Esophagus squamous epithelium (tissue), 5 donors: ENCODE results near the gene LDAF1. TPM values are rescaled to one million over a fixed set of nuclear protein-coding genes. Genes with fewer than 3 reads are reported as not detected.

Experiments
- DNase-seq: peaks from one replicate; lab custom pipeline; 2025; lab: John Stamatoyannopoulos, UW
- H3K27ac ChIP-seq, 4 donors: fragments of 200-600 bp; sonication (generic); one replicate each; pipeline ENCODE4 v1.5.1; 2016 to 2019; ENCODE audit warnings: mild to moderate bottlenecking in 1 of 4
- H3K27me3 ChIP-seq, 4 donors: fragments of 200-600 bp; sonication (generic); 1 replicate in 3 of 4; 2 replicates in 1 of 4; pipeline versions ENCODE4 v1.5.1 to v1.6.0; 2017 to 2021; ENCODE audit warnings: antibody characterized with exemption in 1 of 4
- H3K36me3 ChIP-seq, 3 donors: fragments of 200-600 bp; sonication (generic); one replicate each; pipeline ENCODE4 v1.5.1; 2016 to 2019
- H3K4me1 ChIP-seq, 3 donors: fragments of 200-600 bp; sonication (generic); one replicate each; pipeline ENCODE4 v1.5.1; 2017 to 2019
- H3K4me3 ChIP-seq, 4 donors: fragments of 200-600 bp; sonication (generic); 1 replicate in 3 of 4; 2 replicates in 1 of 4; pipeline ENCODE4 v1.5.1; 2016 to 2019; ENCODE audit warnings: mild to moderate bottlenecking in 2 of 4, moderate library complexity in 1 of 4
- H3K9me3 ChIP-seq, 3 donors: fragments of 200-600 bp; sonication (generic); one replicate each; pipeline ENCODE4 v1.5.1; 2016 to 2019
- POLR2A ChIP-seq, 4 donors: fragments of 450-650 bp; IDR thresholded peaks; one replicate each; pipeline ENCODE4 v1.6.1; 2017; ENCODE audit warnings: antibody characterized with exemption in 4 of 4, mild to moderate bottlenecking in 4 of 4, moderate library complexity in 3 of 4
- WGBS, 2 donors: methylation state at CpG; one replicate each; pipeline ENCODE4 v1.1.5; 2018; 5-methylcytosine and 5-hydroxymethylcytosine counted together
- intact Hi-C: fragments of 100-400 bp; cut with DNase I; formaldehyde crosslinking; loops from one replicate; pipeline ENCODE4 v1.15.0; 2022
- total RNA-seq, 4 donors: library from RNA; depleted of rRNA; stranded (reverse); fragments of >200 nt; gene quantifications; one replicate each; pipeline ENCODE4 v1.1.0, GENCODE V29; 2016
- TF ChIP-seq, protein P1 (sequence below), 6 experiments: fragments of 450-650 bp in 4 of 6; fragments of 200-600 bp in 2 of 6; sonication (generic) in 2 of 6; IDR thresholded peaks; one replicate each; pipeline ENCODE4 v1.5.1; 2016 to 2019; ENCODE audit warnings: antibody characterized with exemption in 6 of 6, mild to moderate bottlenecking in 4 of 6, moderate library complexity in 4 of 6
- donor health status: DM: yes; HTN: yes; CAD: no.

LDAF1 gene
- total RNA-seq, 4 donors from 2014 or later: 46.3 to 137 (median 111) TPM

- TF ChIP-seq POLR2A (IDR thresholded peaks at IDR 0.05): no peak
- TF ChIP-seq, protein P1, sequence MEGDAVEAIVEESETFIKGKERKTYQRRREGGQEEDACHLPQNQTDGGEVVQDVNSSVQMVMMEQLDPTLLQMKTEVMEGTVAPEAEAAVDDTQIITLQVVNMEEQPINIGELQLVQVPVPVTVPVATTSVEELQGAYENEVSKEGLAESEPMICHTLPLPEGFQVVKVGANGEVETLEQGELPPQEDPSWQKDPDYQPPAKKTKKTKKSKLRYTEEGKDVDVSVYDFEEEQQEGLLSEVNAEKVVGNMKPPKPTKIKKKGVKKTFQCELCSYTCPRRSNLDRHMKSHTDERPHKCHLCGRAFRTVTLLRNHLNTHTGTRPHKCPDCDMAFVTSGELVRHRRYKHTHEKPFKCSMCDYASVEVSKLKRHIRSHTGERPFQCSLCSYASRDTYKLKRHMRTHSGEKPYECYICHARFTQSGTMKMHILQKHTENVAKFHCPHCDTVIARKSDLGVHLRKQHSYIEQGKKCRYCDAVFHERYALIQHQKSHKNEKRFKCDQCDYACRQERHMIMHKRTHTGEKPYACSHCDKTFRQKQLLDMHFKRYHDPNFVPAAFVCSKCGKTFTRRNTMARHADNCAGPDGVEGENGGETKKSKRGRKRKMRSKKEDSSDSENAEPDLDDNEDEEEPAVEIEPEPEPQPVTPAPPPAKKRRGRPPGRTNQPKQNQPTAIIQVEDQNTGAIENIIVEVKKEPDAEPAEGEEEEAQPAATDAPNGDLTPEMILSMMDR (IDR thresholded peaks at IDR 0.05): no peak
- no peak overlapping the region for H3K27ac ChIP-seq
- H3K27me3 ChIP-seq: peaks cover 0 to 71% (median 0%) of the 10 kb centered on the region in 4 donors
- intact Hi-C loops: no loop called here
- DNase-seq: no peak
- H3K4me1 ChIP-seq: peaks cover 0 to 6% (median 0%) of the 10 kb centered on the region in 3 donors
- H3K36me3 ChIP-seq: no peaks in the 10 kb centered on the region
- no peaks in the 10 kb centered on the region for H3K9me3 ChIP-seq
- no peak overlapping the region for H3K4me3 ChIP-seq
Measured at GRCh38 chr16:21226749-21227148, 68.3 kb downstream of the LDAF1 start.

- Histone ChIP-seq H3K4me1 (no peaks in the 10 kb centered on the region), H3K27ac (no peak overlapping the region), H3K36me3 (no peaks in the 10 kb centered on the region), H3K4me3 (no peak overlapping the region), H3K9me3 (no peaks in the 10 kb centered on the region), H3K27me3 (peaks cover 0 to 77% (median 0%) of the 10 kb centered on the region in 4 donors)
- intact Hi-C loops: no loop called here
- no peak for TF ChIP-seq POLR2A (IDR thresholded peaks at IDR 0.05)
- TF ChIP-seq, protein P1 (IDR thresholded peaks at IDR 0.05): no peak
- DNase-seq: no peak
Measured at GRCh38 chr16:21227866-21228265, 69.4 kb downstream of the LDAF1 start.

GRCh38 chr16:21228361-21228872, 69.9 kb downstream of the LDAF1 start:
- TF ChIP-seq POLR2A (IDR thresholded peaks at IDR 0.05): no peak
- TF ChIP-seq, protein P1 (IDR thresholded peaks at IDR 0.05): no peak
- no peak for DNase-seq

More at GRCh38 chr16:21228361-21228872, 69.9 kb downstream of the LDAF1 start:
- intact Hi-C loops: no loop called here
- Histone ChIP-seq H3K9me3 (no peaks in the 10 kb centered on the region), H3K4me1 (no peaks in the 10 kb centered on the region), H3K27ac (no peak overlapping the region), H3K27me3 (peaks cover 0 to 79% (median 0%) of the 10 kb centered on the region in 4 donors), H3K4me3 (no peak overlapping the region), H3K36me3 (no peaks in the 10 kb centered on the region)
- 76 to 90% methylated on average over 2 of the region's 2 CpGs for WGBS, 2 donors

Other genes with a start within 250 kb of the LDAF1 start
- under 1 TPM in 2 of 4 donors, not detected in 2; 0.57 TPM for gene DNAH3, start 7.8 kb upstream of the LDAF1 start, total RNA-seq
- gene ZP2, start 52.9 kb downstream of the LDAF1 start, total RNA-seq: not detected
- not detected for gene ANKS4B, start 75.0 kb downstream of the LDAF1 start, total RNA-seq
- 10 to 100 TPM in 1 of 4 donors, 1 to 10 TPM in 3; 2.0 to 13.9 (median 5.8) TPM for gene CRYM, start 119.6 kb downstream of the LDAF1 start, total RNA-seq